Measurements from ENCODE around the gene ACSM3. TPM values are rescaled to one million over a fixed set of nuclear protein-coding genes. Genes with fewer than 3 reads are reported as not detected.

ACSM3 gene
- total and polyA plus RNA-seq, 2 donors (not counting 3 experiments of a cell fraction or from before 2014, with no cell fraction given), result 23.7 to 37.3 TPM

GRCh38 chr16:20818929-20819585 is 55.2 kb downstream of the ACSM3 start:
- Histone ChIP-seq H3K79me2 (ENCODE audit: control insufficient read depth, insufficient read depth, low read length) (no peaks in the 10 kb centered on the region), H2AFZ (ENCODE audit: low read depth, low read length) (no peak overlapping the region), H4K20me1 (replicated peaks; ENCODE audit: control insufficient read depth, extremely low read depth, insufficient read depth, low read length) (no peaks in the 10 kb centered on the region), H3K9ac (replicated peaks; ENCODE audit: extremely low read depth, insufficient read depth, low read length) (no peak overlapping the region), H3K36me3 (ENCODE audit: control insufficient read depth in 2 of 2, extremely low read depth in 1 of 2, insufficient read depth in 2 of 2, low read length in 2 of 2) (peaks cover 0 to 3% of the 10 kb centered on the region in 2 experiments), H3K4me1 (ENCODE audit: control insufficient read depth, extremely low read depth, insufficient read depth, low read length) (peaks cover 11% of the 10 kb centered on the region), H3K9me1 (replicated peaks; ENCODE audit: control insufficient read depth, extremely low read depth, insufficient read depth, low read length) (no peaks in the 10 kb centered on the region), H3K27ac (ENCODE audit: insufficient read depth, low read depth, low read length) (no peak overlapping the region), H3K4me2 (ENCODE audit: insufficient read depth, low read length) (no peak overlapping the region), H3K27me3 (ENCODE audit: control insufficient read depth in 2 of 2, insufficient read depth in 2 of 2, low read length in 2 of 2) (no peaks in the 10 kb centered on the region), H3K9me3 (replicated peaks; ENCODE audit: control insufficient read depth, insufficient read depth, low read length) (no peaks in the 10 kb centered on the region), H3K4me3 (replicated peaks in 1 of 3; ENCODE audit: insufficient read depth in 1 of 3, low read depth in 1 of 3, low read length in 3 of 3) (no peak overlapping the region)
- intact Hi-C loops (cut with micrococcal nuclease) (no loop called here), dilution Hi-C loops (cut with MboI; ENCODE audit: extremely low pct_ligation_motif_present, low sequenced_read_pairs) (no loop called here)
- TF ChIP-seq MAX (IDR thresholded peaks at IDR 0.05; ENCODE audit: insufficient read depth, insufficient read length) (no peak), POLR2A (IDR thresholded peaks at IDR 0.05; ENCODE audit: low read depth, low read length) (no peak), FOS (IDR thresholded peaks at IDR 0.05; ENCODE audit: borderline replicate concordance, insufficient read depth, low read length) (no peak), MYC (IDR thresholded peaks at IDR 0.05; ENCODE audit: low read depth, low read length) (no peak), JUN (IDR thresholded peaks at IDR 0.05; ENCODE audit: borderline replicate concordance, insufficient read depth, insufficient read length, low read depth) (no peak), CTCF (IDR thresholded peaks at IDR 0.05; ENCODE audit: extremely low read depth in 1 of 2, insufficient read depth in 1 of 2, low read depth in 1 of 2, low read length in 2 of 2) (no peak), EZH2 (IDR thresholded peaks at IDR 0.05; ENCODE audit: borderline replicate concordance, low read depth, low read length, severe bottlenecking) (no peak), POLR2AphosphoS5 (IDR thresholded peaks at IDR 0.05; ENCODE audit: insufficient read depth, low read depth, low read length) (no peak), GATA2 (IDR thresholded peaks at IDR 0.05; ENCODE audit: insufficient read depth, insufficient read length, low read depth, low read length) (no peak)
- ChIA-PET POLR2A (no interaction called here), CTCF (no interaction called here)
- BruUV-seq (replicated peaks), result no TSS peak
- no peak for DNase-seq (ENCODE audit: low read depth, low spot score)
- FAIRE-seq, result no peak

All from endothelial cell of umbilical vein (primary cell).